Femur (tissue), 1 donor: ENCODE results near the gene PXT1.
A peak's percentile ranks its signal among the peaks of the same experiment; 100 is the strongest.
"Not testable (repeated sequence)": the region's sequence is repeated elsewhere in the genome, so short reads cannot be mapped to it uniquely, and the experiment has no call there.

Experiments
- DNase-seq: peaks from one replicate; pipeline ENCODE4 v3.0.0-alpha.2; 2017

Gene PXT1

GRCh38 chr6:36368421-36368820, 74.2 kb downstream of the PXT1 start:
- DNase-seq, result no peak

- DNase-seq, result no peak
These were observed 74.9 kb downstream of the PXT1 start for GRCh38 chr6:36367743-36368142.

- DNase-seq, result no peak
These were observed 77.8 kb downstream of the PXT1 start for GRCh38 chr6:36364669-36365479.

DNA sequence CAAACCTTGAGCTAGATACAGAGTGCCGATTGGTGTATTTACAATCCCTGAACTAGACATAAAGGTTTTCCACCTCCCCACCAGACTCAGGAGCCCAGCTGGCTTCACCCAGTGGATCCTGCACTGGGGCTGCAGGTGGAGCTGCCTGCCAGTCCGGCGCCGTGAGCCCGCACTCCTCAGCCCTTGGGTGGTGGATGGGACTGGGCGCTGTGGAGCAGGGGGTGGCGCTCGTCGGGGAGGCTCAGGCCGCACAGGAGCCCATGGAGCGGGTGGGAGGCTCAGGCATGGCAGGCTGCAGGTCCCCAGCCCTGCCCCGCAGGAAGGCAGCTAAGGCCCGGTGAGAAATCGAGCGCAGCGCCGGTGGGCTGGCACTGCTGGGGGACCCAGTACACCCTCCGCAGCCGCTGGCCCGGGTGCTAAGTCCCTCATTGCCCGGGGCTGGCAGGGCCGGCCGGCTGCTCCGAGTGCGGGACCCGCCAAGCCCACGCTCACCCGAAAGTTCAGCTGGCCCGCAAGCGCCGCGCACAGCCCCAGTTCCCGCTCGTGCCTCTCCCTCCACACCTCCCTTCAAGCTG, 78.5 kb downstream of the PXT1 start:
- DNase-seq, result not testable (repeated sequence)

DNA sequence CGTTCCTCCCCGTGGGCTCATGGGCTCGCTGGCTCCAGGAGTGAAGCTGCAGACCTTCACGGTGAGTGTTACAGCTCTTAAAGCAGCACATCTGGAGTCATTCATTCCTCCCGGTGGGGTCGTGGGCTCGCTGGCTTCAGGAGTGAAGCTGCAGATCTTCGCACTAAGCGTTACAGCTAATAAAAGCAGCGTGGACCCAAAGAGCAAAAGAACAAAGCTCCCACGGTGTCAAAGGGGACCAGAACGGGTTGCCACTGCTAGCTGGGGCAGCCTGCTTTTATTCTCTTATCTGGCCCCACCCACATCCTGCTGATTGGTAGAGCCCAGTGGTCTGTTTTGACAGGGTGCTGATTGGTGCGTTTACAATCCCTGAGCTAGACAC, 79.3 kb downstream of the PXT1 start:
- not testable (repeated sequence) for DNase-seq

- DNase-seq, result no peak
These were observed 79.9 kb downstream of the PXT1 start for GRCh38 chr6:36362551-36363370.

DNA sequence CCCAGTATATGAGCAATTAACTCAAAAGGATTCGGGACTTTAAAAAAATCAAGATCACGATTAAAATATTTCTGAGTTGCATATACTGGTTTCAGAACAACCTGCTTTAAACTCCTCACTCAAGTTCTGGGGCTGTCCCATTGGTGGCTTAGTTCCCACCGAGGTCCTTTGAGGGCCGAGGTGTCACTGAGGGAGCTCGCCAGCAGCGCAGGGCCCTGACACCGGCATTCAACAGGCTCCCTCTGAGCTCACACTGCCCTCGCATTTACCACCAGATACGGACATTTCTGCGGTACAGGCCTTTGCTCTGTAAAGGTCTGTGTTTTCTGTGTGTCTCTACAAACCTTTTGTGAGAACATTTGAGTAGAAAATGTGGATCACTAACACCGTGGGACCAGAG, 81.6 kb downstream of the PXT1 start:
- DNase-seq, result no peak

DNA sequence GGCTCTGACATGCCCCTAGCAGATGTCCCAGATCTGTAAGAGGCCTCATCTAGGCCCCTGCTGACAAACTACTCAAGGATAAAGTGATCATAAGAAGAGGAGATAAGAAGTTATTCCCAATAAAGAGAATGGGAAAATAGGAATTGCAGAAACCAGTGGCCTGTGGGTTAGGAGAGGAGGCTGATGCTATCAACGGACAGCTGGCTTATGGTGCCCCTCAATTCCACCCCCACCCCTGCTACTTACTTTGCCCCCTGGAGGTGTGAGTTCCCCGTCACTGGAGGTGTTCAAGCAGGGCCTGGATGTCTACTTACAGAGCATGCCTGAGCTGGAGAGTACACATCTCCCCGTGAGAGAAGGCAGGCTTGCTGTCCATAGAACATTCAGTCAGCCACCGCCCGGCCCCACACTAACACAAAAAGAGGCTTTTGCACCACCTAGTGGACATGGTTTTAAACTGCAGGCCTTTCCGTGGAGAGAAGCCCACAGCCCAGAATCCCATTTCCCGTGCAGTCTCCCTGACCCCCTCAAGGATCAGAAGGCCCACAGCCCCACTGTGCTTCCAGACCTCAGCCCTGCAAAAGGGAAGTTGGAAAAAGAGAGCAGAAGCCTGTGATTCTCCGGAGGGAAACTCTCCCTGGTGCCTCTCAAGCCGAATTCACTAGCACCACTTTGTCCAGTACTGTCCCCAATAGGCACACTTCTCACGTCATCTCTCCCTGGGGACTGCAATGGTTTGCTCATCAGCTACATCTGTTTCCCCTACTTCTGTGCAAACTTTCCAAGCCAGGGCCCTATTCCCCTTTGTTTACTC, 82.2 kb downstream of the PXT1 start:
- peak; percentile 86 for DNase-seq

GRCh38 chr6:36358226-36358915, 84.3 kb downstream of the PXT1 start:
- peak; percentile 47 for DNase-seq

GRCh38 chr6:36357872-36358225, 84.8 kb downstream of the PXT1 start:
- no peak for DNase-seq

GRCh38 chr6:36355819-36356218, 86.8 kb downstream of the PXT1 start:
- DNase-seq, result no peak

- no peak for DNase-seq
These were observed 89.2 kb downstream of the PXT1 start for GRCh38 chr6:36353411-36353915.

GRCh38 chr6:36352477-36353157, 90.0 kb downstream of the PXT1 start:
- no peak for DNase-seq

DNA sequence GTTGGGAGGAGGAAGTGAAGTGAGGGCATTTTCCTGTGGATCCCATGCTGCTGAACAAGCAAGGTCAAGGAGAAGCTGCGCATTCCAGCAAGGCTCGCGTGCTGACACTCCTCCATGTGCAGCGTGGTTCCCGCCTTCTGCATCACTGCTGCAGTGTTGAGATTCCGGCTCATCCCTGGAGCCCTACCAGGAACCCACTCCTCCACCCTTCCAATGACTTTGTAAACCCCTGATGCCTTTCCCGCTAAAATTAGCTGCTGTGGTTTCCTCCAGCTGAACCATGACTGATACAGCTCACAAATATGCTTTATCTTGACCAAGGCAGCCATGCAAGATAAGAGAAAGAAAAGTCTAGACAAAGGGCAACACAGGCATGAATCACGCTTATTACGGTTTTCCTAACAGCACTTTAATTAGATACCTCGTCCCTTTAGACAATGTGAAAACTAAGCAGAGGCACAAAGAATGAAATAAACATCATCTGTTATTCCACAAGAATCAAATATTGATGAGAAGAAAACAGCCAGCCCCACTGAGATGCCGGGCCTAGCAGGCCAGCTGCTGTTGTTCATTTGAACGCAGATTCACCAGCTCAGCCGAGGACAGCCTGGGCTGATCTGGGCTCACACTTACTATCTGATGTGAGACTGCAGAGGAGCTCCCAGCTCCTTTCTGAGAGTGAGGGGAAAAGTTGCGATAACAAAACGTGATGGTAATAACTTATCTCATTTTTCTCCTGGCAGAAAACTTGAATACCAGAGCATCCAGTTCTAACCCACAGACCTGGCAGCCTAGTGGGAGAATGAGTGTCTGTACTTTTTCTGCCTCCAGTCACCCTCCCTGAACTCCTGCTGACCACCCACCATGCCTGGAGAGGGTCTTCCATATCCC, 91.7 kb downstream of the PXT1 start:
- DNase-seq, result peak; percentile 40

- no peak for DNase-seq
These were observed 92.6 kb downstream of the PXT1 start for GRCh38 chr6:36350082-36350481.

DNA sequence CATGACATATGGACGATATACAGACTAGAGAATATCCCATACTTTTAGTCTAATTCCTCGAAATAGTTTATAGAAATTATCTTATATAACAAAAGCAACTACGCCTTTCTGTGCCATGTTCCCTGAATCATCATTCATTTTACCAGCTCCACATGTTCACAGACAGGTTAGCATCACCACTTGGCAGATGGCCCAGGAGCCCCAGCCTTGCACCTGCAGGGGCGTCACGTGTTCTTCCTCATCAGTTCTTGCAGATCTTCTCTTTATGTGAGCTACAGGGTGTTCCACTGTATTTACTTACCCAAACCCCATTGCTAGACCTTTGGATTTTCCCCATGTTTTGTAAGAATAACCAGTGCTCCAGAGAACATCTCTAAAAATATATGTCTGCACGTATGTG, 93.4 kb downstream of the PXT1 start:
- no peak for DNase-seq

GRCh38 chr6:36347621-36348020, 95.0 kb downstream of the PXT1 start:
- no peak for DNase-seq

- DNase-seq, result no peak
These were observed 96.0 kb downstream of the PXT1 start for GRCh38 chr6:36346486-36347273.

- no peak for DNase-seq
These were observed 96.8 kb downstream of the PXT1 start for GRCh38 chr6:36345681-36346466.
